Measurements from ENCODE around the gene NPHS1. TPM values are rescaled to one million over a fixed set of nuclear protein-coding genes. Genes with fewer than 3 reads are reported as not detected.

The NPHS1 gene
- total RNA-seq, 1 experiment from 2014 or later: not detected

DNA sequence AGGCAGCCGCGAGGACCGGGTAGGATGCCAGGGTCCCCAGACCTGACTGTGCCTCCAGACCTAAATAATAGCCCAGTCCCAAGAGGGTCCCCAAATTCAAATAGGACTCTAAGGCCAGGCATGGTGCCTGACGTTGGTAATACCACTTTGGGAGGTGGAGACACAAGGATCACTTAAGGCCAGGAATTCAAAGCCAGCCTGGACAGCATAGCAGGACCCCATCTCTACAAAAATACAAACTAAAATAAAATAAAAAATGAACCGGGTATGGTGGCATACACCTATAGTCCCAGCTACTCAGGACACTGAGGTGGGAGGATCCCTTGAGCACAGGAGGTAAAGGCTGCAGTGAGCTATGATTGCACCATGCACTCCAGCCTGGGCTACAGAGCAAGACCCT, 10.7 kb upstream of the NPHS1 start:
- intact Hi-C loops (cut with micrococcal nuclease; ENCODE audit: unreplicated experiment): no loop called here
- no peak overlapping the region for H3K27ac ChIP-seq (ENCODE audit: low read depth, low read length, poor library complexity, severe bottlenecking)
- H3K36me3 ChIP-seq (ENCODE audit: insufficient read depth, low read length, poor library complexity, severe bottlenecking): no peaks in the 10 kb centered on the region
- no peaks in the 10 kb centered on the region for H3K9me3 ChIP-seq (ENCODE audit: low read depth, low read length, poor library complexity, severe bottlenecking)
- no peaks in the 10 kb centered on the region for H3K27me3 ChIP-seq (replicated peaks; ENCODE audit: insufficient read depth, low read depth, low read length, poor library complexity)
- H3K4me1 ChIP-seq (ENCODE audit: insufficient read depth, low read length, poor library complexity, severe bottlenecking): no peaks in the 10 kb centered on the region
- ChIA-PET POLR2A (ENCODE audit: low non-redundant PET) (no interaction called here), CTCF (interaction anchor here (0.7 kb wide), 1 partner anchor 77 kb away, joined by 9 read pairs; no protein-coding TSS in a partner anchor)
- TF ChIP-seq EZH2 (IDR thresholded peaks at IDR 0.05; ENCODE audit: borderline replicate concordance, low read depth, low read length, poor library complexity, severe bottlenecking): no peak
- TF ChIP-seq, protein P1, sequence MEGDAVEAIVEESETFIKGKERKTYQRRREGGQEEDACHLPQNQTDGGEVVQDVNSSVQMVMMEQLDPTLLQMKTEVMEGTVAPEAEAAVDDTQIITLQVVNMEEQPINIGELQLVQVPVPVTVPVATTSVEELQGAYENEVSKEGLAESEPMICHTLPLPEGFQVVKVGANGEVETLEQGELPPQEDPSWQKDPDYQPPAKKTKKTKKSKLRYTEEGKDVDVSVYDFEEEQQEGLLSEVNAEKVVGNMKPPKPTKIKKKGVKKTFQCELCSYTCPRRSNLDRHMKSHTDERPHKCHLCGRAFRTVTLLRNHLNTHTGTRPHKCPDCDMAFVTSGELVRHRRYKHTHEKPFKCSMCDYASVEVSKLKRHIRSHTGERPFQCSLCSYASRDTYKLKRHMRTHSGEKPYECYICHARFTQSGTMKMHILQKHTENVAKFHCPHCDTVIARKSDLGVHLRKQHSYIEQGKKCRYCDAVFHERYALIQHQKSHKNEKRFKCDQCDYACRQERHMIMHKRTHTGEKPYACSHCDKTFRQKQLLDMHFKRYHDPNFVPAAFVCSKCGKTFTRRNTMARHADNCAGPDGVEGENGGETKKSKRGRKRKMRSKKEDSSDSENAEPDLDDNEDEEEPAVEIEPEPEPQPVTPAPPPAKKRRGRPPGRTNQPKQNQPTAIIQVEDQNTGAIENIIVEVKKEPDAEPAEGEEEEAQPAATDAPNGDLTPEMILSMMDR (conservative IDR thresholded peaks at IDR 0.05; ENCODE audit: low read depth, low read length): no peak
- no TSS peak for BruUV-seq (replicated peaks)
- no peak for DNase-seq (ENCODE audit: low spot score)
- H3K4me3 ChIP-seq (ENCODE audit: low read depth, low read length, poor library complexity, severe bottlenecking): no peak overlapping the region

DNA sequence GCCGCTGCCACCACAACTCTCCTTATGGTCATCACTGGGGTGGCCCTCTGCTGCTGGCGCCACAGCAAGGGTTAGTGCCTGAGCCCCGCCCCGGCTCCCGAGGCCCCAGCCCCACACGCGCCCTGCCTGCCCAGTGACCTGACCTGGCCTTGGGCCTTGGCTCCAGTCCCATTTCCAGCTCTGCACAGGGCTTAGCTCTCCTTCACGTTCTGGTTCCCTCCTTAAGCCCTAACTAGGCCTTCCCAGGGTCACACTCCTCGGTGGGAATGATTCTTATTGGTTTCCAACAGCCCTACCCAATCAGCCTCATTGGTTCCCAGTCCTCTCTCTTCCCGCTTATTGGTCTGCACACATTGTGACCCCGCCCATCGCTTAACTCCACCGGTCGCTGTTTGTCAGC, 10.2 kb upstream of the NPHS1 start:
- Histone ChIP-seq H3K27ac (ENCODE audit: low read depth, low read length, poor library complexity, severe bottlenecking) (no peak overlapping the region), H3K9me3 (ENCODE audit: low read depth, low read length, poor library complexity, severe bottlenecking) (no peaks in the 10 kb centered on the region), H3K4me1 (ENCODE audit: insufficient read depth, low read length, poor library complexity, severe bottlenecking) (no peaks in the 10 kb centered on the region), H3K4me3 (ENCODE audit: low read depth, low read length, poor library complexity, severe bottlenecking) (no peak overlapping the region), H3K27me3 (replicated peaks; ENCODE audit: insufficient read depth, low read depth, low read length, poor library complexity) (peaks cover 3% of the 10 kb centered on the region), H3K36me3 (ENCODE audit: insufficient read depth, low read length, poor library complexity, severe bottlenecking) (no peaks in the 10 kb centered on the region)
- TF ChIP-seq EZH2 (IDR thresholded peaks at IDR 0.05; ENCODE audit: borderline replicate concordance, low read depth, low read length, poor library complexity, severe bottlenecking): no peak
- TF ChIP-seq, protein P1 (conservative IDR thresholded peaks at IDR 0.05; ENCODE audit: low read depth, low read length): no peak
- intact Hi-C loops (cut with micrococcal nuclease; ENCODE audit: unreplicated experiment): no loop called here
- CTCF ChIA-PET: no interaction called here
- POLR2A ChIA-PET (ENCODE audit: low non-redundant PET): no interaction called here
- no peak for DNase-seq (ENCODE audit: low spot score)
- BruUV-seq (replicated peaks): no TSS peak

DNA sequence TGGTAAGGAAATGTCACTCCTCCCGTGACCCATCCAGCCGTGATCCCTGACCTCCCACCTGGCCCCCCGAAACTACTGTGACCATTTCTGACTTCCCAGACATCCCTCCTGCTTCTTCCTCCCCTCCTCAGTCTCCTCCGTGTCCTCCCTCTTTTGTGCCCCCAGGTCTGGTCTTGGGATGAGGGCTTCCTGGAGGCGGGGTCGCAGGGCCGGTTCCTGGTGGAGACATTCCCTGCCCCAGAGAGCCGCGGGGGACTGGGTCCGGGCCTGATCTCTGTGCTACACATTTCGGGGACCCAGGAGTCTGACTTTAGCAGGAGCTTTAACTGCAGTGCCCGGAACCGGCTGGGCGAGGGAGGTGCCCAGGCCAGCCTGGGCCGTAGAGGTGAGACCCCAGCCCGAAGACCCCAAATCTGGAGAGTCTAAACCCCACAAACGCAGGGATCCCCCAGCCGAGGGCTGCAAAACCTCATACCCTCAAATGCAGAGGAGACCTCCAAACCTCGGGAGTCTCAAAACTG, 9.4 kb upstream of the NPHS1 start:
- no peak for TF ChIP-seq EZH2 (IDR thresholded peaks at IDR 0.05; ENCODE audit: borderline replicate concordance, low read depth, low read length, poor library complexity, severe bottlenecking)
- TF ChIP-seq, protein P1 (conservative IDR thresholded peaks at IDR 0.05; ENCODE audit: low read depth, low read length): no peak
- ChIA-PET CTCF (no interaction called here), POLR2A (ENCODE audit: low non-redundant PET) (no interaction called here)
- no peak overlapping the region for H3K4me3 ChIP-seq (ENCODE audit: low read depth, low read length, poor library complexity, severe bottlenecking)
- no peaks in the 10 kb centered on the region for H3K4me1 ChIP-seq (ENCODE audit: insufficient read depth, low read length, poor library complexity, severe bottlenecking)
- H3K27me3 ChIP-seq (replicated peaks; ENCODE audit: insufficient read depth, low read depth, low read length, poor library complexity): peaks cover 10% of the 10 kb centered on the region
- no peaks in the 10 kb centered on the region for H3K36me3 ChIP-seq (ENCODE audit: insufficient read depth, low read length, poor library complexity, severe bottlenecking)
- no peaks in the 10 kb centered on the region for H3K9me3 ChIP-seq (ENCODE audit: low read depth, low read length, poor library complexity, severe bottlenecking)
- intact Hi-C loops (cut with micrococcal nuclease; ENCODE audit: unreplicated experiment): no loop called here
- H3K27ac ChIP-seq (ENCODE audit: low read depth, low read length, poor library complexity, severe bottlenecking): no peak overlapping the region
- DNase-seq (ENCODE audit: low spot score): no peak
- no TSS peak for BruUV-seq (replicated peaks)
